Amygdala (tissue), 56 donors: Measurements from ENCODE around the gene TMEM236.

Source experiments
- DNase-seq, 56 donors: peaks; one replicate each; lab custom pipeline; 2025; lab: John Stamatoyannopoulos, UW

The TMEM236 gene

GRCh38 chr10:17783751-17784150 is 31.8 kb downstream of the TMEM236 start:
- DNase-seq, result no peak

GRCh38 chr10:17784688-17785087 is 32.7 kb downstream of the TMEM236 start:
- no peak for DNase-seq

DNA sequence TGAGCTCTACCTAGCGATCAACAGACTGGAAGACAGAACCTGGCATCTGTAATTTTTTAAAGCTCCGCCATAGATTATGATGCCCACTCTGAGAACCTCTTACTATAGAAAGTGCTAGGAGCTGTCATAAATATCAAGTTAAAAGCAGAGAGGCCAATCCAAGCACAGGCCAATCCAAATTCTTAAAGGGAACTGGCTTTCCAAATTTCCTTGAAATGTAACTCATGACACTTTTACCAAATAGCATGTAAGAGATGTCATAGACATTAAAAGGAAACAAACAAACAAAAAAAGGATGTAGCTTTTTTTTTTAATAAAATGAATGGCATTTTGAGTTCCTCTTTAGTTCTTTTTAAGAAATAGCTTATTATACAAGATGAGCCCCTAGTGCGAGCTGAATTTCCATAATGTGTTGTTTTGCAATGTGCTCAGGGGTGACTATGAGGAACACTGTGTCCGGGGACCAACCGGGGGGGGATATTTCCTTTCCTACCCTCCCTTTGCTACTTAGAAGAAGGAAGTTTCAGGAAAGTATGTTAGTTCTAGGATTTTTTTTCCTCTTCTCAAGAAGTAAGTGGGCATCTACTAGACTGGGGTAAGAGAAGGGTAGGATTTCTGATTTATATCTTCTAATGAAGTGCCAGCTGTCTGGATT is 33.4 kb downstream of the TMEM236 start:
- no peak for DNase-seq

GRCh38 chr10:17787087-17787961 is 35.3 kb downstream of the TMEM236 start:
- no peak for DNase-seq

- DNase-seq, result no peak
Measured at GRCh38 chr10:17788646-17789045, 36.6 kb downstream of the TMEM236 start.

DNA sequence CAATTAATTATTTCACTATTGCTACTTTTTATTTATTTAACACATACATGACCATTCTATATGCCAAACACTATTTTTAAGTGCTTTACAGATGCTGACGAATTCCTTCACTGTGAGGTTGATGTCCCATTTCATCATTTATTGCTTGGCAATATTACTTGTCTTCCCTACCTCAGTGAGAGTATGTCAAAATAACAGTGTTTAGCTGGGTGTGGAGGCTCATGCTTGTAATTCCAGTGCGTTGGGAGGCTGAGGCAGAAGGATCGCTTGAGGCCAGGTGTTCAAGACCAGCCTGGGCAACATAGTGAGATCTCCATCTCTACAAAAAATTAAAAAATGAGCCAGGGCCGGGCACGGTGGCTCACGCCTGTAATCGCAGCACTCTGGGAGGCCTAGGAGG is 37.4 kb downstream of the TMEM236 start:
- DNase-seq, result no peak

DNA sequence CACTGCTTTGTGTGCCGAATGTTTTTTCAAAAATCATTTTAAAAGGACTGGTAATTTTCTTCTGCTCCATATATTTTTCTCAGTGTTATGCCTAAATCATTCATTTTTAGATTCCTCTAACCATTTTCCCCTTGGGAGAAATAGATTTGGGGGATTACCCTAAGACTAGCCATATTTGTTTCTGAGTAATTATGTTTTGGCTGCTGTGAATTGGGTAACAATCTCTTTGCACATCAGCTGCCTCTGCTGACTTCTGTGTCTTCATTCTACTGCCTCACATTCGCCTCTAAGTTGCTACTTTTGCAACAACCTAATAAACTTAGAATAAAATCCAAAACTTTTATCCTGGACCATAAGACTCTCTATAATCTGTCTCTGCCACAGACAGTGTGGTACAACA is 38.6 kb downstream of the TMEM236 start:
- DNase-seq, result no peak

GRCh38 chr10:17792991-17793390 is 41.0 kb downstream of the TMEM236 start:
- no peak for DNase-seq

DNA sequence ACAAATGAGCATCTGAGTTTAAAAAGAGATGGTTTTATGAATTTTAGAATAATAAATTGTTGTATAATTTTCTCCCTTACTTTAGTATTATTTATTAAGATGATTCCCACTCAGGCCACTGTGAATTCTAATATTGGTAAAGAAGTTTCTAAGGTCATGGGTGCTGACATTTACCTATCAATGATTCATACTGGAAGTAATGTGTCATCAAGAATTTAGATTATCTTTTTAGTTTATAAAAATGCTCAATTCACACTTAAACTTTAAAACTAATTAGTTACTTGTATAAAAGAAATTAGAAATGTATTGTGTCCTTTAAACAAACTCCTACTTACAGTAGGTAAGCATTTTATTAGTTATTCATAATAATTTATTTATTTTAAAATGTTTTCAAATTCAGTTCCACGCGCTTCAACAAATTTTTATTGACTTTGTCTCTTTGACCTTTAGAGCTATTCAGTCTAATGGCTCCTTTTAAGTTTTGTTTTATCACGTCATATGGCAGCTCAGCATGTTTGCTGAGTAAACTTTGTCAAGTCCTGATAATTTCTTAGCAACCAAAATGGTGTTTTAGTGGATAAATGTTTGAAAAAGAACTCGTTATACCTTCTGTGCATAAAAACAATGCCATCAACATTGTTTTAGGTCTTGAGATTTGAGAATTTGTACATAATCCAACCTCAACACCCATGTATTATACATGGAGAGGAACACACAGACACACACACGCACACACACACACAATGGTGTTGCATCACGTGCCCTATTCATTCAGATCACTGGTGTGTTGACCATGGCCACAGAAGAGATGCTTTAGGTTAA is 42.0 kb downstream of the TMEM236 start:
- DNase-seq, result no peak

DNA sequence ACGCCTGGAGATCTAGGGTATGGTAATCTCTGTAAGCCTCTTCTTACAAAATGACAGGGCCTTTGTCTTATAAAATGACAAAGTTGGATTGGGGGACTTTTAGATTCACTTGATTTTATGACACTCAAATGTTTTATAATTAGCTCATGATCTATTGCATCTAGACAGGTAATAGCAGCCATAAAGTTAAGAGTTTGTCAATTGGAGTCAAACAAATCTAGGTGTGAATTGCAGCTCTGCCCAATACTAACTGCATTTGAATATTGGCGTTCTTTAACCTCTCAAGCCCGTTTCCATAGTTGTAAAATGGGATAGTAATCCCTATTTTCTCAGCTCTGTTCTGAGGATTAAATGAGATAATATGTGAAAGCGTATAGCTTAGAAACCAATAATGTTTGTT is 43.1 kb downstream of the TMEM236 start:
- DNase-seq, result no peak

DNA sequence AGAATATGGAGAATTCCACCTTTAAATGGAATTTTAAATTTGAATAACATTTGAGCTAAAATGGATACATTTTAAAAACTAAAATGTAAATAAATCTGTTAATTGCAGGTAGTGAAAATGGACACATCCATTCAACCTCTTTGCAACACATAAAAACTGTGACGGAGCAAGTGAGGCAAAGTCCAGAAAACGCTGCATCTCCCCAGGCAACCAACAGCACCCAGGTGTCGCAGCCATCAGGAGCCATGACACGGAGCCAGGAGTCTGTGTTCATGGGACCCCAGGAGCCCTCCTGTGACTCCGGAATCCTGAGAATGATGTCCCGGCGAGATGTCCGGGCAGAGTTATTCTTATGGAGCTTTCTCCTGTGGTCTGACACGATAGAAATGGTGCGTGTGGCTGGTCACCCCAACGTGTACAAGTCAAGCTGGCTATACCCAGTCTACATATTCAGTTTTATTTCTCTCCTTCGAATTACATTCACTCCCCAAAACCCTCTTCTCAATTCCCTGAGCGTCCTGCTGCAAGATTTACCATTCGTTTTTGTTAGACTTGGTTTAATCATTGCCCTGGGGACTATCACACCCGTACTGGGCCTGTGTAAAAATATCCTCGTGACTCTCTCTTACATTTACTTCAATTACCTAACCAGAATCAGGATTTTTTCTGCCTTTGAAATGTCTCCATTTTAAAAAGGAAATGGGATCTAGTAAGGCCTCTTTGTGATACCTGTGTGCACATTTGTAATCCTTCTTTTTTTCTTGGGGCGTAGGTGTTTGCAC is 44.0 kb downstream of the TMEM236 start:
- no peak for DNase-seq

DNA sequence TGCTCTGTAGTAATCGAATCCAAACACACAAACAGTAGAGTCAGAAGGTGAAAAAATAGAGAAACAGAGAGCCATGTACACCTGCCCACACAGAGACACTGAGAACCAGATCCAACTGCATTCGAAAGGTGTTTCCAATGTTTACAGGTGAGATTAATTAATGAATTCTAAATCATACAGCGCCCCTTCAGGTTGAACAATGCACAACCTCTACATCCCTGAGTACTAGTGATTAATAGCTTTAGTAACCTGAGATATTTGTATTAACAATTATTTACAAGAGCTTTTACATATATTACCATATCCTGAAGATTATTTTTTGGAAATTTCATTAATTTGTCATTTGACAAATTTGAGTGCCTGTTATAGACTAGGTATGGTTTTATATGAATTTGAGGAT is 49.5 kb downstream of the TMEM236 start:
- DNase-seq, result no peak

DNA sequence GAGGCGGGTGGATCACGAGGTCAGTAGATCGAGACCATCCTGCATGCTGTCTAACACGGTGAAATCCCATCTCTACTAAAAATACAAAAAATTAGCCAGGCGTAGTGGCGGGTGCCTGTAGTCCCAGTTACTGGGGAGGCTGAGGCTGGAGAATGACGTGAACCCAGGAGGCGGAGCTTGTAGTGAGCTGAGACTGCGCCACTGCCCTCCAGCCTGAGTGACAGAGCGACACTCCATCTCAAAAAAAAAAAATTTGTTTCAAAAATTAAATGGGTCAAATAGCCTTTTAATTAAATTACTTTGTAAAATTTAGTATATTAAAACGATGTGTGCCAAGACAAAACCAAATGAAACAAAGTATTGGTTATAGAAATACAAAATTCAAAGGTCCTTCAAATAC is 50.3 kb downstream of the TMEM236 start:
- no peak for DNase-seq

- DNase-seq, result no peak
Measured at GRCh38 chr10:17802976-17803375, 51.0 kb downstream of the TMEM236 start.

GRCh38 chr10:17805330-17805729 is 53.3 kb downstream of the TMEM236 start:
- no peak for DNase-seq

GRCh38 chr10:17805921-17806577 is 54.0 kb downstream of the TMEM236 start:
- DNase-seq, result no peak

DNA sequence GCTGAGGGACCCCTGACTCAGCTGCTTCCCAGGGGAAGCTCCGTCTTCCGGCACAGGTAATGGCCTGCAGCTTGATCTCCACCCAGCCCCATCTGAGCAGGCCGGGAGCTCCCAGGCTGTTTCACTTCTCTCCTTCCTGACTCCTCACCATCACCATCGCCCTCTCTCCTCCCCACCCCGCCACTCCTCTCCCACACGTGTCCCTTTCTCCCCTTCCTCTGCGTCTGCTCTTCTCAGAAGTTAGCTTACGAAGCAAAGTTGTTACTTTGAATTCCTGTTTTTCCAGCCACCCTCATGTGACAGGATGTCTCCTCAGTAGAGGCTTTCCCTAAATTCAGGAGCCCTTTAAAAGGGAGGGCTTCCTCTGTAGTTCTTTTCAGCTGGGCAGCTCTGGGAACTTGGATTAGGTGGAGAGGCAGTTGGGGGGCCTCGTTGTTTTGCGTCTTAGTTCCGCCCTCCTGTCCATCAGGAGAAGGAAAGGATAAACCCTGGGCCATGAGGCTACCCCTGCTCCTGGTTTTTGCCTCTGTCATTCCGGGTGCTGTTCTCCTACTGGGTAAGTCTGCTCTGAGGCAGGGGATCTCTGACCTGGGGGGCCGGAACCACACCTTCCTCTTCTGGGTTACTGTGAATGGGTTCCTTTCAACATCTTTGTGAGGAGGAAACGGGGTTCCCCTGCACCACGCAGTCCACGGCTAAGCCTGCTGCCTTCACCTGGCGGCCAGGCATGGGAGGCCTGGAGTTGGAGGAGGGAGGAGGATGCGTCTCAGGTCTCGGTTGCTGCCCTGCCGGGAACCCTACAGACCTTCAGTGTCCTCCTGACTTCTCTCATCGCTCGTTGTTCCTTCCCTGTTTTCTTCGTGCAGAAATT is 57.2 kb downstream of the TMEM236 start, which contains the start of gene MRC1:
MRC1 (plus strand) TSS at position 378 of the 871 bp plus-strand sequence; CDS start at position 496, 118 bp downstream.
- DNase-seq, result peak in 1 of 56 donors; percentile 12

DNA sequence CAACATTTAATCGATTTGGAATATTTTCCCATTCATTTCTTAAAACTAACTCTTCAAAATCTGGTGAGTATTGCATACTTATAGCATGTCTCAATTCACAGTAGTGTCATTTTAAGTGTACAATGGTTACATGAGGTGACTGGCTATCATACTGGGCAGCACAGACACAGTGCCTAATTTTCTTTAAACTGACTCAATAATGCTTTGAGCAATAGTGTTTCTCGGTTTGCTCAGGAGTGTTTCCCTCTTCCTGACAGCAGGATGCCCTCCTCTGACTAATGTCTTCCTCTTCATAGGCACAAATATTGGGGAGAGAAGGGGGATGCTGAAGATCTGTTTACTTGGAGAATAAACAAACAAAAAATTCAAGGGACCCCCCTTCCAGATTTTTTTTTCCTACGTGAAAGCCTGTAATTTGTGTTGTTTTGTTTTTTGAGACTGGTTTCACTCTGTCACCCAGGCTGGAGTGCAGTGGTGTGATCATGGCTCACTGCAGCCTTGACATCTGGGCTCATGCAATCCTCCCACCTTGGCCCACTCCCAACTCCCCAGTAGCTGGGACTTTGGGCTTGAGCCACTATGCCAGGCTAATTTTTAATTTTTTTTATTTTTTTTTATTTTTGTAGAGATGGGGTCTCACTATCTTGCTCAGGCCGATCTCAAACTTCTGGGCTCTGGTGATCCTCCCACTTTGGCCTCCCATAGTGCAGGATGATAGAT is 59.3 kb downstream of the TMEM236 start:
- DNase-seq, result no peak
